GM19240 (cell line): ENCODE data around the gene GALNT10.

Experiments
- DNase-seq: peaks from one replicate; pipeline ENCODE4 v3.0.0; 2011; ENCODE audit warnings: low spot score; ENCODE audit not compliant: insufficient read length

GALNT10 gene

GRCh38 chr5:154230526-154230925 lies 40.0 kb downstream of the GALNT10 start:
- DNase-seq: no peak

- DNase-seq: no peak
Measured at GRCh38 chr5:154234551-154234950, 44.0 kb downstream of the GALNT10 start.

GRCh38 chr5:154236011-154236410 lies 45.5 kb downstream of the GALNT10 start:
- DNase-seq: no peak

GRCh38 chr5:154236536-154237375 lies 46.2 kb downstream of the GALNT10 start:
- DNase-seq: no peak

GRCh38 chr5:154237376-154237743 lies 46.8 kb downstream of the GALNT10 start:
- DNase-seq: no peak

GRCh38 chr5:154237946-154238345 lies 47.4 kb downstream of the GALNT10 start:
- no peak for DNase-seq

GRCh38 chr5:154238776-154239481 lies 48.4 kb downstream of the GALNT10 start:
- DNase-seq: no peak

- no peak for DNase-seq
Measured at GRCh38 chr5:154240595-154240994, 50.1 kb downstream of the GALNT10 start.

DNA sequence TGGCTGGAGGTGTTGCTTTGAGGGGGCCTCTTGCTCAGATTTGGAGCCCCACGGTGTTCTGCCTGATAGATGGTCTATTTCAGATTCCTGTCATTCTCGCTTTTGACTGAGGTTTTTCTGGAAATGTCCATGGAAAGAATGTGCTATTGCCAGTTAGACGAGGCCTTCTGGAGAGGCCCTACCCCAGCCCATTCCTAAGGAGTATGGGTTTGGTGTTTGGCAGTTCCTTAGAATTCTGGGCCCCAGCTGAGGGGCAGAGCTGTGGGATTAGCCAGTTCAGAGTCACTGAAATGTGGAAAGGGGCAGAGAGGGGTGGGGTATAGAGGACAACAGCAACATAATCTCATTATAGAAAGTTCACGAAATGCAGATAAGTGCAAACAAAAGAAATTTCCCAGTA lies 50.5 kb downstream of the GALNT10 start:
- no peak for DNase-seq

DNA sequence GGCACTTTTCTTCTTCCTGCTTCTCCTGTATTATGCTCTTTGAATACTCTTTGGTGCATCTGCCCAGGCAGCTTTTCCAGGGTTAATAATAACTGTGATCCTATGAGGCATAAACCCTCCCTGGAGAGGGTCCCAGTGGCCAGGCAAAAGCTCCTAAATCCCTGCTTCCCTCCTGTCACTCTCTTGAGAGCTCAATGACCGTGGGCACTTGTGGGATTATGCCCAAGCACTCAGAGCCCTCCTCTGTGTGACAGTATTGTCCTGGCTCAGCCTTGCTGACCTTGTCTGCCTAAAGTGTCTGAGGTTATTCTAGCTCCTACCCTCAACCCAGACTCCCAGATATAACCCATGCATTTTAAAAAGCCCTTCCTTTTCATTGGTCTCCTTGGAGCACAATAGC lies 51.9 kb downstream of the GALNT10 start:
- DNase-seq: no peak

- DNase-seq: no peak
Measured at GRCh38 chr5:154242964-154243376, 52.4 kb downstream of the GALNT10 start.

DNA sequence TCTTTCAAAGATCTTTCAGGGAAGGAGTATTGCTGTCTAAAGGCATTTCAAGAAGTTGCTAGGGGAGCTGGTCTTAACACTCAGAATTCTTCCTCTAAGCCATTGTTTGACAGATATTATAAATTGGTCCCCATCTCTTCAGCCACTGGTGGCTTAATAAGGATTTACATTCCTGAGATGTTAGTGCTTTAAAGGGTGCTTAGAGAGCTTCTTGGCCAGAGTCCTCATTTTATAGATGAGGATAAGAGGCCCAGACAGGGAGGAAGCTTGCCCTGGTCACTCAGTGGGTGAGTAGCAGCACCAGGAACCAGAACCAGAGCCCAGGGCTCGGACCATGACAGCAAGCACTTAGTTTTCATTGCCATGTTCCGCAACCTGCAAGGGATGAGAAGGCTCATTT lies 53.2 kb downstream of the GALNT10 start:
- DNase-seq: no peak

GRCh38 chr5:154244476-154244875 lies 53.9 kb downstream of the GALNT10 start:
- DNase-seq: no peak

GRCh38 chr5:154248691-154249090 lies 58.2 kb downstream of the GALNT10 start:
- DNase-seq: no peak

DNA sequence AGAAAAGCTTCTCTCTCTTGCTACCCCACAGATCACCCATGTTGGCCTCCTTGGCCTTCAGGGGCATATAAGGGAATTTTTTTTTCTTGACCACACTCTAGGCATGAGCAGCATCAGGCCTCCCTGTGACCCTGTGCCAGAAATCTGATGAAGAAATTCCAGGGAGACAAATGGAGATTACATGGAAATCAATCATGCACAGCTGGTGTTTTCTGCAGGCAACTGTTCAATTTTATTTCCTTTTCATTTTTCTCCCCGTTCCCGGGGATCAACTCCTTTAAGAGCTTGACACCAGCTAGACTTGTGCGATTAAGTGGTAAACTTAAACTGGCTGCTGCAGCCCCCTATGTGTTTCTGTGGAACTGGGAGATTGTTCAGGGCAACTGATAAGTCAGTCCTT lies 59.3 kb downstream of the GALNT10 start:
- DNase-seq: no peak

DNA sequence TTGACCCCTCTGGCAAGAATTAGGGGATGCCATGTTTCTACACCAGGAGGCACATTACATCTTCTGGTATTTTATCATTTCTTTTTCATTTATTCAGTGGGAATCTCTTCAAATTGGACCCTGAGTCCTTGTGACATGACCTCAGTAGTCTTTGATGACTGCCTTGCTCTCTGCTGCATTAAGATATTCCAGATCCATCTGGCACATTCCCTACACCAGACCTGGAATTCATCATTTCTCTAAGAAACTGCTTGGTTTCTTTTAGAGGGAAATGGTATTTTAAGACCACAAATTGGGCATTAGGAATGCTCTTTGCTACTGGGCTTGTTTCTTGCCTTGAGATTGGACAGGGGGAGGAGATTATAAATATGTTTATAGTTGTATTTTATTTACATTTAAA lies 61.0 kb downstream of the GALNT10 start:
- no peak for DNase-seq

- DNase-seq: no peak
Measured at GRCh38 chr5:154253807-154254206, 63.3 kb downstream of the GALNT10 start.

DNA sequence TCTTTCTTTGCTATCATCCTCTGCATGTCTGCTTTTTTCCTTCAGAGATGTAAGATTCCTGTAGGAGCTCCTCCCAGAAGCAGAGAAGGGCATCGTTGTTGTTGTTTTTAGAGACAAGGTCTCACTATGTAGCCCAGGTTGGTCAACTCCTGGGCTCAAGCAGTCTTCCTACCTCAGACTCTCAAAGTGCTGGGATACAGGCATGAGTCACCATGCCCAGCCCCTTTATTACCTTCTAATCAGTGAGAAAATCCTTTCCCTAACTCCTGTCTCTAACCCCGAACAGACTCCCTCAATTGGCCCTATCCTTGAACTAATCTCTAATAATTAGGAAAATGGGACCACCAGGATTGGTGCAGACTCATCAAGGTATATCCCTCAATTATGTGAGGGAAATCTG lies 64.4 kb downstream of the GALNT10 start:
- DNase-seq: no peak

DNA sequence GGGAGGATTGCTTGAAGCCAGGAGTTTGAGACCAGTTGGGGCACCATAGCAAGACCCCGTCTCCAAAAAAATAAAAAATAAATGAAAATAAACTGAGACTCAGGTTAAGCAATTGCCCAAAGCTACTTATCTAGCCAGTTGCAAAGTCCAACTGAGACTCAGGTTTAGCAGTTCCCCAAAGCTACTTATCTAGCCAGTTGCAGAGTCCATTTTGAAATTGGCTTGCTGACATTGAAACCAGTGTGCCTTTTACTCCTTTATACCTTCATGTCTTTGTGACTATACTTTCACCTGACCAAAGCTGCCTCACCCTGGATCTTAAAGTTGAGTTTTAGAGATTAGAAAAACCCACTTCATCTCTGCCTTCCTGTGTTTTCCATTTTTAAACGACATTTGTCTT lies 66.5 kb downstream of the GALNT10 start:
- DNase-seq: no peak

DNA sequence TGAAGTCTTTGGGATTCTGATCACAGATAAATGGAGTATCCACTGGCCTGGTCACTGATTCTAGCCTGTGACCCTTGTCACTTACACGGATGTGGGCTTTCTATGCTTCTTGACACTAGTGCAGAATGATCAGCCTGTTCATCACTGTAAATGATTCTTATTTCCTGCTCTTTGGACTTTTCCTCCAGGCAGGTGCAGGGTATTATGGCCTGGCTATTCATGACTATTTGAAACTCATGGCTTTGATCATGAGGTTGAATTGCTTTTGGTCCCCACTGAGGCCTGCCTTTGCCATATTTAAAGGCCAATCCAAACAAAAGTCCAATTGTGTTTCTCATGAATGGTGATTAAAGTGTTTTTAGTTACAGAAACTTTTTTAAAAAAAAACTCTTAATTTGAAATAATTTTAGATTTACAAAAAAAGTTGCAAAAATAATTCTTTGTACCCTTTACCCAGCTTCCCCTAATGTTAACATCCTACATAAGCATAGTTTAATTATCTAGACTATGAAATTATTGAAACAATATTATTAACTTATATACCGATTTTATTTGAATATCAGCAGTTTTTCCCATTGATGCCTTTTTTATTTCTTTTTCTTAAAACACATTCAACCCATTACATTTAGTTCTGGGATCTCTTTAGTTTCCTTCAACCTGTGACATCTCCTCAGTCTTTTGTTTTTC lies 68.1 kb downstream of the GALNT10 start:
- no peak for DNase-seq

- no peak for DNase-seq
Measured at GRCh38 chr5:154260224-154260927, 69.8 kb downstream of the GALNT10 start.

DNA sequence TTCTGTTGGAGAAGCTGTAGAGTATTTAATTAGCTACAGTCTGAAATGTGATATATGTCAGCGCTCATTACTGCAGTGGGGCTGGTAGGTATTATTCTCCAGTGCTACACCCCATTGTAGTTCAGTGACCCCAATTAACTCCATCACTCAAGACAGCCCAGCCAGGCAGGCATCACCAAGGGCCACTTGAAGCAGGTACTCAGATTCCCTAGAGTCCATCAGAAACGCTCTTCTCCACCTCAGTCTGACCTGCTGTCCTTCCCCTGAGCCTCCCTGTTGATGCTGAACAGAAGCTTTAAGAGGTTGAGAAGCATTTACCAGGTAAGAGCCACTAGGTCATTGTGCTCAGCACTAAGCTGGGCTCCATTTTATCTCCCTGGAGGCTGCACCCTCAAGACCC lies 71.8 kb downstream of the GALNT10 start:
- DNase-seq: no peak
